Measurements from ENCODE around the gene NFATC2.

GRCh38 chr20:51427651-51428291 is 114.7 kb downstream of the NFATC2 start:
- TF ChIP-seq, protein P1, sequence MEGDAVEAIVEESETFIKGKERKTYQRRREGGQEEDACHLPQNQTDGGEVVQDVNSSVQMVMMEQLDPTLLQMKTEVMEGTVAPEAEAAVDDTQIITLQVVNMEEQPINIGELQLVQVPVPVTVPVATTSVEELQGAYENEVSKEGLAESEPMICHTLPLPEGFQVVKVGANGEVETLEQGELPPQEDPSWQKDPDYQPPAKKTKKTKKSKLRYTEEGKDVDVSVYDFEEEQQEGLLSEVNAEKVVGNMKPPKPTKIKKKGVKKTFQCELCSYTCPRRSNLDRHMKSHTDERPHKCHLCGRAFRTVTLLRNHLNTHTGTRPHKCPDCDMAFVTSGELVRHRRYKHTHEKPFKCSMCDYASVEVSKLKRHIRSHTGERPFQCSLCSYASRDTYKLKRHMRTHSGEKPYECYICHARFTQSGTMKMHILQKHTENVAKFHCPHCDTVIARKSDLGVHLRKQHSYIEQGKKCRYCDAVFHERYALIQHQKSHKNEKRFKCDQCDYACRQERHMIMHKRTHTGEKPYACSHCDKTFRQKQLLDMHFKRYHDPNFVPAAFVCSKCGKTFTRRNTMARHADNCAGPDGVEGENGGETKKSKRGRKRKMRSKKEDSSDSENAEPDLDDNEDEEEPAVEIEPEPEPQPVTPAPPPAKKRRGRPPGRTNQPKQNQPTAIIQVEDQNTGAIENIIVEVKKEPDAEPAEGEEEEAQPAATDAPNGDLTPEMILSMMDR (IDR thresholded peaks at IDR 0.05): no peak
- TF ChIP-seq POLR2A (IDR thresholded peaks at IDR 0.05; ENCODE audit: low read depth) (no peak), EP300 (IDR thresholded peaks at IDR 0.05) (no peak)

Measured in esophagus muscularis mucosa (tissue), 4 donors.